Gastrocnemius medialis (tissue), 4 donors: Measurements from ENCODE around the gene FGF22. TPM values are rescaled to one million over a fixed set of nuclear protein-coding genes. Genes with fewer than 3 reads are reported as not detected.

Experiments
- ATAC-seq, 2 donors: fragments of 150-250 bp; one replicate each; pipeline ENCODE4 v1.9.1; 2016
- DNase-seq, 2 donors: peaks; one replicate each; pipeline ENCODE4 v3.0.0-alpha.2; 2019
- H3K27ac ChIP-seq, 4 donors: fragments of 200-600 bp; sonication (generic); 1 replicate in 1 of 4; 2 replicates in 3 of 4; pipeline ENCODE4 v1.5.1; 2016 to 2018; ENCODE audit warnings: mild to moderate bottlenecking in 2 of 4, moderate library complexity in 1 of 4
- H3K27me3 ChIP-seq, 3 donors: fragments of 200-600 bp; sonication (generic) in 2 of 3; 1 replicate in 1 of 3; 2 replicates in 2 of 3; pipeline versions ENCODE4 v1.5.1 to v1.6.0; 2016 to 2019; ENCODE audit warnings: mild to moderate bottlenecking in 1 of 3, moderate library complexity in 1 of 3
- H3K36me3 ChIP-seq, 2 donors: fragments of 200-600 bp; sonication (generic) in 1 of 2; one replicate each; pipeline ENCODE4 v1.5.1; 2017 to 2018
- H3K4me1 ChIP-seq, 2 donors: fragments of 200-600 bp; sonication (generic) in 1 of 2; one replicate each; pipeline ENCODE4 v1.5.1; 2016 to 2017; ENCODE audit warnings: mild to moderate bottlenecking in 2 of 2
- H3K4me3 ChIP-seq, 4 donors: fragments of 200-600 bp; sonication (generic) in 3 of 4; 1 replicate in 1 of 4; 2 replicates in 3 of 4; pipeline ENCODE4 v1.5.1; 2016 to 2019; ENCODE audit warnings: mild to moderate bottlenecking in 2 of 4
- H3K9me3 ChIP-seq, 3 donors: fragments of 200-600 bp; sonication (generic) in 2 of 3; 1 replicate in 1 of 3; 2 replicates in 2 of 3; pipeline ENCODE4 v1.5.1; 2016 to 2019
- CTCF ChIP-seq, 5 experiments: fragments of 450-650 bp in 3 of 5; fragments of 200-600 bp in 2 of 5; sonication (generic) in 2 of 5; IDR thresholded peaks in 4 of 5; conservative IDR thresholded peaks in 1 of 5; 1 replicate in 4 of 5; 2 replicates in 1 of 5; pipeline ENCODE4 v1.5.1; 2016 to 2019; ENCODE audit warnings: antibody characterized with exemption in 5 of 5, mild to moderate bottlenecking in 3 of 5, moderate library complexity in 3 of 5
- POLR2A ChIP-seq, 2 donors: fragments of 450-650 bp; IDR thresholded peaks; one replicate each; pipeline ENCODE4 v1.6.1; 2017; ENCODE audit warnings: antibody characterized with exemption in 2 of 2, mild to moderate bottlenecking in 2 of 2, moderate library complexity in 2 of 2
- in situ Hi-C, 4 donors: fragments of 200-750 bp; cut with MboI; loops; one replicate each; pipeline versions ENCODE4 v1.15.0 to v1.8.0; 2017; ENCODE audit warnings: low sequenced_read_pairs in 4 of 4
- intact Hi-C: fragments of 100-400 bp; cut with DNase I; formaldehyde crosslinking; loops from one replicate; pipeline ENCODE4 v1.15.1; 2023; ENCODE audit warnings: low total_unique reads
- total RNA-seq, 4 donors: library from RNA; depleted of rRNA; stranded (reverse); fragments of >200 nt; gene quantifications; one replicate each; pipeline versions ENCODE4 v1.1.0 to v1.2.3, GENCODE V29; 2016

FGF22 gene
- total RNA-seq, 4 donors from 2014 or later = not detected

GRCh38 chr19:681029-682019, 41.6 kb downstream of the FGF22 start:
- H3K4me3 ChIP-seq = peak overlapping the region; percentile 38 to 89 (median 60)
- H3K27ac ChIP-seq = peak overlapping the region; percentile 77 to 89 (median 86)
- H3K36me3 ChIP-seq = no peaks in the 10 kb centered on the region
- intact Hi-C loops = loop anchor here (2.0 kb wide), 1 partner anchor 109 kb away; the partner anchor contains the start of gene BSG
- peaks cover 0 to 23% of the 10 kb centered on the region in 2 donors for H3K4me1 ChIP-seq
- H3K9me3 ChIP-seq = no peaks in the 10 kb centered on the region
- DNase-seq (peak in 1 of 2 donors; percentile 84), ATAC-seq (no peak)
- TF ChIP-seq POLR2A (IDR thresholded peaks at IDR 0.05) = no peak
- H3K27me3 ChIP-seq = peaks cover 4 to 9% (median 9%) of the 10 kb centered on the region in 3 donors
- in situ Hi-C loops = no loop called here

- DNase-seq = no peak
- intact Hi-C loops = no loop called here
- Histone ChIP-seq H3K4me3 (no peak overlapping the region), H3K27ac (no peak overlapping the region), H3K36me3 (no peaks in the 10 kb centered on the region), H3K9me3 (no peaks in the 10 kb centered on the region), H3K27me3 (no peaks in the 10 kb centered on the region), H3K4me1 (peaks cover 0 to 10% of the 10 kb centered on the region in 2 donors)
- TF ChIP-seq CTCF (IDR thresholded peaks at IDR 0.05 in 4 of 5, conservative IDR thresholded peaks at IDR 0.05 in 1 of 5) = no peak
- no peak for TF ChIP-seq POLR2A (IDR thresholded peaks at IDR 0.05)
- no peak for ATAC-seq
- in situ Hi-C loops = no loop called here
Measured at GRCh38 chr19:682678-683320, 43.1 kb downstream of the FGF22 start.

GRCh38 chr19:685454-685931, 45.8 kb downstream of the FGF22 start:
- Histone ChIP-seq H3K27ac (no peak overlapping the region), H3K9me3 (no peaks in the 10 kb centered on the region), H3K36me3 (no peaks in the 10 kb centered on the region), H3K4me3 (no peak overlapping the region), H3K4me1 (no peaks in the 10 kb centered on the region), H3K27me3 (no peaks in the 10 kb centered on the region)
- intact Hi-C loops = no loop called here
- ATAC-seq = no peak
- in situ Hi-C loops = no loop called here
- no peak for DNase-seq
- TF ChIP-seq CTCF (IDR thresholded peaks at IDR 0.05 in 4 of 5, conservative IDR thresholded peaks at IDR 0.05 in 1 of 5) = no peak
- no peak for TF ChIP-seq POLR2A (IDR thresholded peaks at IDR 0.05)

GRCh38 chr19:686589-687297, 47.1 kb downstream of the FGF22 start:
- Histone ChIP-seq H3K4me1 (no peaks in the 10 kb centered on the region), H3K27me3 (no peaks in the 10 kb centered on the region), H3K27ac (no peak overlapping the region), H3K4me3 (no peak overlapping the region), H3K9me3 (no peaks in the 10 kb centered on the region), H3K36me3 (no peaks in the 10 kb centered on the region)
- ATAC-seq (no peak), DNase-seq (no peak)
- TF ChIP-seq CTCF (IDR thresholded peaks at IDR 0.05 in 4 of 5, conservative IDR thresholded peaks at IDR 0.05 in 1 of 5) (no peak), POLR2A (IDR thresholded peaks at IDR 0.05) (no peak)
- in situ Hi-C loops (no loop called here), intact Hi-C loops (no loop called here)
